ENCODE results near the gene DSCAML1.

The DSCAML1 gene

DNA sequence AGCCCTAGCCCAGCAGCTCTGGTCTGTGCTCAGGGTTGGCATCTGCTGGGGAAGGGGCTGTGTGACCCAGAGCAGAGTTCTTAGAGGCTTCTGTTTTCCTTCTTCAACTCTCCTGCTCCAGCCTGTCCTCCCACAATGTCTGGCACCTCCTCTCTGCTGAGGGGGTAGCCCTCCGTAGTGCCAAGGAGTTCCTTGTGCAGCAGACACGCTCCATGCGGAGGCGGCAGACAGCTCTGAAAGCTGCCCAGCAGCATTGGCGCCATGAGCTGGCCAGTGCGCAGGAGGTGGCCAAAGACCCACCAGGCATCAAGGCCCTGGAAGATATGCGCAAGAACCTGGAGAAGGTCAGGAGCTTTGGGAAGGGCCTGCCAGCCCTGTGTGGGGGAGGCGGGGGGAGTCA is 400.0 kb downstream of the DSCAML1 start:
- H3K27ac ChIP-seq (ENCODE audit: low read depth, low read length, poor library complexity, severe bottlenecking), result no peak overlapping the region
- peaks cover 22% of the 10 kb centered on the region for H3K36me3 ChIP-seq (ENCODE audit: insufficient read depth, low read length)
- H3F3A ChIP-seq (ENCODE audit: insufficient read depth, low read length), result no peaks in the 10 kb centered on the region
- no peaks in the 10 kb centered on the region for H3K79me2 ChIP-seq (ENCODE audit: insufficient read depth, low read length)
- H3K4me2 ChIP-seq (ENCODE audit: low read length), result no peak overlapping the region
- H3K9me3 ChIP-seq (ENCODE audit: low read length), result no peaks in the 10 kb centered on the region
- no peaks in the 10 kb centered on the region for H3K27me3 ChIP-seq (ENCODE audit: insufficient read depth, low read length)
- no peak overlapping the region for H3K9ac ChIP-seq (ENCODE audit: low read length)
- H2AFZ ChIP-seq (ENCODE audit: low read length), result no peak overlapping the region
- no peaks in the 10 kb centered on the region for H4K20me1 ChIP-seq (ENCODE audit: insufficient read depth, low read length)
- no peaks in the 10 kb centered on the region for H3K9me2 ChIP-seq (ENCODE audit: low read depth, low read length)
- H3K4me3 ChIP-seq (ENCODE audit: low read depth, low read length, poor library complexity, severe bottlenecking), result no peak overlapping the region
- no peaks in the 10 kb centered on the region for H3K4me1 ChIP-seq (ENCODE audit: insufficient read depth, low read length, severe bottlenecking)
- TF ChIP-seq, protein P1, sequence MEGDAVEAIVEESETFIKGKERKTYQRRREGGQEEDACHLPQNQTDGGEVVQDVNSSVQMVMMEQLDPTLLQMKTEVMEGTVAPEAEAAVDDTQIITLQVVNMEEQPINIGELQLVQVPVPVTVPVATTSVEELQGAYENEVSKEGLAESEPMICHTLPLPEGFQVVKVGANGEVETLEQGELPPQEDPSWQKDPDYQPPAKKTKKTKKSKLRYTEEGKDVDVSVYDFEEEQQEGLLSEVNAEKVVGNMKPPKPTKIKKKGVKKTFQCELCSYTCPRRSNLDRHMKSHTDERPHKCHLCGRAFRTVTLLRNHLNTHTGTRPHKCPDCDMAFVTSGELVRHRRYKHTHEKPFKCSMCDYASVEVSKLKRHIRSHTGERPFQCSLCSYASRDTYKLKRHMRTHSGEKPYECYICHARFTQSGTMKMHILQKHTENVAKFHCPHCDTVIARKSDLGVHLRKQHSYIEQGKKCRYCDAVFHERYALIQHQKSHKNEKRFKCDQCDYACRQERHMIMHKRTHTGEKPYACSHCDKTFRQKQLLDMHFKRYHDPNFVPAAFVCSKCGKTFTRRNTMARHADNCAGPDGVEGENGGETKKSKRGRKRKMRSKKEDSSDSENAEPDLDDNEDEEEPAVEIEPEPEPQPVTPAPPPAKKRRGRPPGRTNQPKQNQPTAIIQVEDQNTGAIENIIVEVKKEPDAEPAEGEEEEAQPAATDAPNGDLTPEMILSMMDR (IDR thresholded peaks at IDR 0.05; ENCODE audit: low read length), result no peak
- no peak for TF ChIP-seq EZH2 (IDR thresholded peaks at IDR 0.05; ENCODE audit: borderline replicate concordance, low read length)

DNA sequence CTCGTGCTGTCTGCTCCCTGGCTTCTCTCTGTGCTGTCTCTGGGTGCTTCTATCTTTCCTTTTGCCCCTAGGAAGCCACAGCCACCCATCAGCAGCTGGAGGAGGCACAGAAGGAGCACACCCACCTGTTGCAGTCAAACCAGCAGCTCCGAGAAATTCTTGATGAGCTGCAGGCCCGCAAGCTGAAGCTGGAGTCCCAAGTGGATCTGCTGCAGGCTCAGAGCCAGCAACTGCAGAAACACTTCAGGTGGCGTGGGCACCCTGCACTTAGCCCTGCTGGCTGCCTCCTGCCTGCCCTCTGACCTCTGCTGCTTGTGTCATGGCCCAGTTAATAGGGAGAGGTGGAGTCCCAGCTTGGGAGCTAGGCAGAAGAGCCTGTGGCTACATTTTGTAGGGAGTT is 401.5 kb downstream of the DSCAML1 start:
- Histone ChIP-seq H3F3A (ENCODE audit: insufficient read depth, low read length) (no peaks in the 10 kb centered on the region), H3K4me2 (ENCODE audit: low read length) (no peak overlapping the region), H3K4me1 (ENCODE audit: insufficient read depth, low read length, severe bottlenecking) (no peaks in the 10 kb centered on the region), H3K9ac (ENCODE audit: low read length) (no peak overlapping the region), H3K79me2 (ENCODE audit: insufficient read depth, low read length) (no peaks in the 10 kb centered on the region), H3K27ac (ENCODE audit: low read depth, low read length, poor library complexity, severe bottlenecking) (no peak overlapping the region), H3K9me2 (ENCODE audit: low read depth, low read length) (no peaks in the 10 kb centered on the region), H3K27me3 (ENCODE audit: insufficient read depth, low read length) (no peaks in the 10 kb centered on the region), H3K36me3 (ENCODE audit: insufficient read depth, low read length) (peaks cover 22% of the 10 kb centered on the region), H3K9me3 (ENCODE audit: low read length) (no peaks in the 10 kb centered on the region), H4K20me1 (ENCODE audit: insufficient read depth, low read length) (no peaks in the 10 kb centered on the region), H3K4me3 (ENCODE audit: low read depth, low read length, poor library complexity, severe bottlenecking) (no peak overlapping the region), H2AFZ (ENCODE audit: low read length) (no peak overlapping the region)
- TF ChIP-seq, protein P1 (IDR thresholded peaks at IDR 0.05; ENCODE audit: low read length), result no peak
- TF ChIP-seq EZH2 (IDR thresholded peaks at IDR 0.05; ENCODE audit: borderline replicate concordance, low read length), result no peak

DNA sequence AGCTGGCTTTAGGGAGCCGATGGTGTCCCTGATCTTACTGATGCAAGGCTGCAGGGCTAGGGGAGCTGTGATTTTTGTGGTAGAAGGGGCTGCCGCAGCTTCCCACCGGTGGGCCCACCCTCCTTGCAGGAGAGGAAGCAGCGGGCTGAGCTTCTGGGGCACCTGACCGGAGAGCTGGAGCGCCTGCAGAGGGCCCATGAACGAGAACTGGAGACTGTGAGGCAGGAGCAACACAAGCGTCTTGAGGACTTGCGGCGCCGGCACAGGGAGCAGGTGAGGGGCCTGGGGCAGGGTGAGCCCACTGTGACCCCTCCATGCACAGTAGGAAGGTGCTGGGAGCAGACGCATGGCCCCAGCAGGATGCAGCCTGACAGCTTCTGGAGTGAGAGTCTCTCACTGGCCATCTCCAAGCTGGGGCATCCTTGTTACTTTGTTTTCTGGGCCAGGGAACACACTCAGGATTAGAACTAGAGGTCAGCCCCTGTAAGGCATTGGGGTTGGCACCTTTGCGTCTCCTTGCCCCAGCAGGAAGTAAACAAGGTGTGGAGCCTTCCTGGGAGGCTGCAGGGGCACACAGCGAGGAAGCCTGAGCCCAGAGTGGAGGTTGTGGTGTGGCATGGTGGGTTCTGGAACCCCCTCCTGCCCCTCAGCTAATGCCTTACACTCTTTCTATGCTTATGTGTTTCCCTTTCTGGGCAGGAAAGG is 402.6 kb downstream of the DSCAML1 start:
- no peaks in the 10 kb centered on the region for H3K79me2 ChIP-seq (ENCODE audit: insufficient read depth, low read length)
- H3F3A ChIP-seq (ENCODE audit: insufficient read depth, low read length), result no peaks in the 10 kb centered on the region
- H3K9me2 ChIP-seq (ENCODE audit: low read depth, low read length), result no peaks in the 10 kb centered on the region
- H3K36me3 ChIP-seq (ENCODE audit: insufficient read depth, low read length), result peaks cover 22% of the 10 kb centered on the region
- H3K27ac ChIP-seq (ENCODE audit: low read depth, low read length, poor library complexity, severe bottlenecking), result no peak overlapping the region
- H3K4me1 ChIP-seq (ENCODE audit: insufficient read depth, low read length, severe bottlenecking), result no peaks in the 10 kb centered on the region
- no peak overlapping the region for H3K9ac ChIP-seq (ENCODE audit: low read length)
- no peaks in the 10 kb centered on the region for H3K9me3 ChIP-seq (ENCODE audit: low read length)
- no peaks in the 10 kb centered on the region for H3K27me3 ChIP-seq (ENCODE audit: insufficient read depth, low read length)
- no peak for TF ChIP-seq EZH2 (IDR thresholded peaks at IDR 0.05; ENCODE audit: borderline replicate concordance, low read length)
- TF ChIP-seq, protein P1 (IDR thresholded peaks at IDR 0.05; ENCODE audit: low read length), result no peak
- no peak overlapping the region for H2AFZ ChIP-seq (ENCODE audit: low read length)
- no peak overlapping the region for H3K4me3 ChIP-seq (ENCODE audit: low read depth, low read length, poor library complexity, severe bottlenecking)
- H4K20me1 ChIP-seq (ENCODE audit: insufficient read depth, low read length), result no peaks in the 10 kb centered on the region
- H3K4me2 ChIP-seq (ENCODE audit: low read length), result no peak overlapping the region

Data from OCI-LY1 (cell line).